K562 (cell line): ENCODE data around the gene FAM83E. TPM values are rescaled to one million over a fixed set of nuclear protein-coding genes. Genes with fewer than 3 reads are reported as not detected.

ENCODE experiments used
- ASH1L ChIP-seq: fragments of 450-650 bp; IDR thresholded peaks from 2 replicates; pipeline ENCODE4 v1.6.1; 2018; ENCODE audit warnings: borderline replicate concordance, mild to moderate bottlenecking, low read depth; ENCODE audit not compliant: partially characterized antibody
- BRD4 ChIP-seq: fragments of 200-600 bp; sonication (generic); IDR thresholded peaks from 2 replicates; pipeline ENCODE4 v1.6.1; 2017; ENCODE audit warnings: inconsistent platforms
- FOXP1 ChIP-seq: sonication (generic); formaldehyde crosslinking; IDR thresholded peaks from 2 replicates; pipeline ENCODE4 v1.8.0; 2022; ENCODE audit warnings: mild to moderate bottlenecking, missing genetic modification reagents
- GTF2F1 ChIP-seq: IDR thresholded peaks from 2 replicates; pipeline ENCODE4 v1.6.1; 2011; ENCODE audit warnings: low read depth, low read length, improper control_type of control experiment
- HOXB6 ChIP-seq: fragments of 250-450 bp; sonication (Bioruptor Pico); IDR thresholded peaks from 2 replicates; pipeline ENCODE4 v1.5.1; 2022; ENCODE audit warnings: mild to moderate bottlenecking, borderline replicate concordance
- LCOR ChIP-seq: sonication (generic); formaldehyde crosslinking; IDR thresholded peaks from 2 replicates; pipeline ENCODE4 v1.8.0; 2022; ENCODE audit warnings: mild to moderate bottlenecking, missing genetic modification reagents
- MEF2D ChIP-seq: conservative IDR thresholded peaks from 2 replicates; pipeline ENCODE4 v1.6.1; 2016; ENCODE audit warnings: low read depth, missing genetic modification characterization, missing compliant biosample characterization
- MLX ChIP-seq, 2 experiments: fragments of 450-650 bp in 1 of 2; sonication (generic) in 1 of 2; formaldehyde crosslinking; conservative IDR thresholded peaks; 2 replicates each; pipeline versions ENCODE4 v1.4.0 to v1.8.1; 2020 to 2022; ENCODE audit warnings: mild to moderate bottlenecking in 1 of 2, missing genetic modification reagents in 1 of 2
- MTF1 ChIP-seq: fragments of 250-450 bp; sonication (Bioruptor Pico); IDR thresholded peaks from 2 replicates; pipeline ENCODE4 v1.9.0; 2021; ENCODE audit warnings: moderate library complexity, mild to moderate bottlenecking, inconsistent platforms, borderline replicate concordance
- PHF8 ChIP-seq: fragments of 200-600 bp; sonication (generic); IDR thresholded peaks from 2 replicates; pipeline ENCODE4 v1.6.1; 2012; ENCODE audit warnings: mixed run types, mild to moderate bottlenecking, inconsistent platforms, low read length, moderate library complexity, borderline replicate concordance
- PTRF ChIP-seq: fragments of 450-650 bp; IDR thresholded peaks from 2 replicates; pipeline ENCODE4 v1.6.1; 2016; ENCODE audit warnings: mild to moderate bottlenecking, missing genetic modification characterization, missing compliant biosample characterization
- PTTG1 ChIP-seq: fragments of 450-650 bp; IDR thresholded peaks from 2 replicates; pipeline ENCODE4 v1.6.1; 2016; ENCODE audit warnings: low read depth, mild to moderate bottlenecking, missing genetic modification characterization, missing compliant biosample characterization
- RBM15 ChIP-seq: fragments of 200-400 bp; formaldehyde crosslinking; IDR thresholded peaks from 2 replicates; pipeline ENCODE4 v1.6.1; 2018; ENCODE audit warnings: mild to moderate bottlenecking, low read length, moderate library complexity; ENCODE audit not compliant: insufficient read depth
- RNF219 ChIP-seq: fragments of 250-450 bp; sonication (Bioruptor Pico); IDR thresholded peaks from 2 replicates; pipeline ENCODE4 v1.5.0; 2022; ENCODE audit warnings: mild to moderate bottlenecking
- SIX5 ChIP-seq, 2 experiments: IDR thresholded peaks; 2 replicates each; pipeline ENCODE4 v1.6.1; 2011; ENCODE audit warnings: low read length in 2 of 2, borderline replicate concordance in 1 of 2, low read depth in 1 of 2, mild to moderate bottlenecking in 1 of 2, moderate library complexity in 1 of 2; ENCODE audit not compliant: insufficient read depth in 1 of 2
- STAG1 ChIP-seq: sonication (generic); formaldehyde crosslinking; IDR thresholded peaks from 2 replicates; pipeline ENCODE4 v1.5.0; 2020; ENCODE audit warnings: missing genetic modification reagents, borderline replicate concordance
- TGIF2 ChIP-seq: sonication (generic); formaldehyde crosslinking; IDR thresholded peaks from 2 replicates; pipeline ENCODE4 v1.8.1; 2022; ENCODE audit warnings: mild to moderate bottlenecking, missing genetic modification reagents, moderate library complexity
- ZFPM2 ChIP-seq: fragments of 250-450 bp; sonication (Bioruptor Pico); IDR thresholded peaks from 2 replicates; pipeline ENCODE4 v1.5.1; 2022; ENCODE audit warnings: mild to moderate bottlenecking
- ZNF232 ChIP-seq: sonication (generic); formaldehyde crosslinking; IDR thresholded peaks from 2 replicates; pipeline ENCODE4 v1.8.0; 2022; ENCODE audit warnings: mild to moderate bottlenecking, missing genetic modification reagents
- ZNF274 ChIP-seq: IDR thresholded peaks from 2 replicates; pipeline ENCODE4 v1.6.1; 2011; ENCODE audit warnings: low read depth, mild to moderate bottlenecking, low read length, moderate library complexity, borderline replicate concordance
- ZNF311 ChIP-seq: fragments of 250-450 bp; sonication (Bioruptor Pico); IDR thresholded peaks from 2 replicates; pipeline ENCODE4 v1.4.0; 2020; ENCODE audit warnings: mild to moderate bottlenecking, moderate library complexity
- ZNF316 ChIP-seq: fragments of 450-650 bp; IDR thresholded peaks from 2 replicates; pipeline ENCODE4 v1.6.1; 2016
- ZNF444 ChIP-seq: fragments of 250-450 bp; sonication (Bioruptor Pico); IDR thresholded peaks from 2 replicates; pipeline ENCODE4 v1.4.0; 2020; ENCODE audit warnings: mild to moderate bottlenecking, moderate library complexity
- ZNF830 ChIP-seq: fragments of 250-450 bp; sonication (Bioruptor Pico); IDR thresholded peaks from 2 replicates; pipeline ENCODE4 v1.5.0; 2021; ENCODE audit warnings: mild to moderate bottlenecking
- polyA plus RNA-seq, 8 experiments: library from polyadenylated mRNA; depleted of rRNA in 4 of 8; stranded (reverse) in 5 of 8; unstranded in 3 of 8; fragments of >200 nt; fragmentation: Nextera tagmentation in 2 of 8; fragmentation: Illumina TruSeq in 1 of 8; extraction: Ambion mirVana in 2 of 8; extraction: Trizol in 1 of 8; gene quantifications; 2 replicates each; pipeline versions ENCODE4 v1.2.1 to v1.2.3, GENCODE V29; 2011 to 2014; ENCODE audit warnings: inconsistent platforms in 1 of 8, missing spikeins in 1 of 8
- total RNA-seq, 7 experiments: library from RNA; depleted of rRNA in 6 of 7; stranded (reverse); fragments of >200 nt in 6 of 7; fragmentation: Illumina TruSeq in 2 of 7; extraction: Trizol in 2 of 7; gene quantifications; 2 replicates each; pipeline versions ENCODE4 v1.2.1 to v1.2.3, GENCODE V29; 2011 to 2021; ENCODE audit warnings: low replicate concordance in 1 of 7
- TF ChIP-seq, protein P1 (sequence below): sonication (generic); formaldehyde crosslinking; IDR thresholded peaks from 2 replicates; pipeline ENCODE4 v1.8.1; 2023; ENCODE audit warnings: mild to moderate bottlenecking, missing genetic modification reagents

Gene FAM83E
- total and polyA plus RNA-seq, 9 of the 15 experiments (the other 6 are each of a cell fraction or from before 2014, with no cell fraction given) = 0.15 to 0.87 (median 0.29) TPM; not detected in 4

DNA sequence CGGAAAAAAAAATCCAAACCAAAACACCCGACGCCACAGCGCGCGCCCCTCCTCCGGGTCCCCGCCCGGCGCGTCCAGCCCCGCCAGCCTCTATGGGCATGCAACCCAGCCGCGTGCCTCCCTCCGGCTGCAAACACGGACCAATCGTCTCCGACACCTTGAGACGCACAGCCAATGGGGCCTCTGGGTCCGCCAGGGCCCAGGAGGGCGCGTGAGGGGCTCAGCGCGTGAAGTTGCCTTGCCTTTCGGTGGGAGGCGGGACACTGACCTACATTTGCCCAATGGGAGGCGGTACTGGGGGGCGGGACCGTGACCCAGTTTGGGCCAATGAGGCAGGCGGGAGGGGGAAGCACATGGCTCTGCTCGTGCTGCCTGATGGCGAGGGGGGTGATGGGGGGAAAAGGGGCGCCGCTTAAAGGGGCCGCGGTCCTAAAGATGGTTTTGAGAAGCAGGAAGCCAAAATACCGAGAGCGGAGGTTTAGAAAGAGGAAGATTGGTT, 22.6 kb upstream of the FAM83E start (continued):
- TF ChIP-seq RNF219 (CRISPR knock-in tag) = no peak
- TF ChIP-seq ZNF444 = no peak
- TF ChIP-seq PHF8 = no peak
- TF ChIP-seq LCOR = peak; percentile 84; the same call in 1 of the 2 replicates
- peak; percentile 99; the same call in 1 of the 2 replicates for TF ChIP-seq FOXP1 (CRISPR knock-in tag)
- no peak for TF ChIP-seq GTF2F1
- no peak for TF ChIP-seq ZNF274
- no peak for TF ChIP-seq ZNF311 (CRISPR knock-in tag)
- no peak for TF ChIP-seq STAG1 (CRISPR knock-in tag)
- no peak for TF ChIP-seq TGIF2 (CRISPR knock-in tag)
- TF ChIP-seq BRD4 = no peak
- TF ChIP-seq PTRF (tag) = no peak
- TF ChIP-seq ZNF316 = no peak
- no peak for TF ChIP-seq ZNF830 (CRISPR knock-in tag)
- TF ChIP-seq MEF2D = 0 out of 2 replicates have a peak, but pooled peaks have one; percentile 26
- TF ChIP-seq MTF1 = no peak
- no peak for TF ChIP-seq HOXB6
- TF ChIP-seq, protein P1, sequence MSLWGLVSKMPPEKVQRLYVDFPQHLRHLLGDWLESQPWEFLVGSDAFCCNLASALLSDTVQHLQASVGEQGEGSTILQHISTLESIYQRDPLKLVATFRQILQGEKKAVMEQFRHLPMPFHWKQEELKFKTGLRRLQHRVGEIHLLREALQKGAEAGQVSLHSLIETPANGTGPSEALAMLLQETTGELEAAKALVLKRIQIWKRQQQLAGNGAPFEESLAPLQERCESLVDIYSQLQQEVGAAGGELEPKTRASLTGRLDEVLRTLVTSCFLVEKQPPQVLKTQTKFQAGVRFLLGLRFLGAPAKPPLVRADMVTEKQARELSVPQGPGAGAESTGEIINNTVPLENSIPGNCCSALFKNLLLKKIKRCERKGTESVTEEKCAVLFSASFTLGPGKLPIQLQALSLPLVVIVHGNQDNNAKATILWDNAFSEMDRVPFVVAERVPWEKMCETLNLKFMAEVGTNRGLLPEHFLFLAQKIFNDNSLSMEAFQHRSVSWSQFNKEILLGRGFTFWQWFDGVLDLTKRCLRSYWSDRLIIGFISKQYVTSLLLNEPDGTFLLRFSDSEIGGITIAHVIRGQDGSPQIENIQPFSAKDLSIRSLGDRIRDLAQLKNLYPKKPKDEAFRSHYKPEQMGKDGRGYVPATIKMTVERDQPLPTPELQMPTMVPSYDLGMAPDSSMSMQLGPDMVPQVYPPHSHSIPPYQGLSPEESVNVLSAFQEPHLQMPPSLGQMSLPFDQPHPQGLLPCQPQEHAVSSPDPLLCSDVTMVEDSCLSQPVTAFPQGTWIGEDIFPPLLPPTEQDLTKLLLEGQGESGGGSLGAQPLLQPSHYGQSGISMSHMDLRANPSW = 0 out of 2 replicates have a peak, but pooled peaks have one; percentile 62
- TF ChIP-seq MLX (CRISPR knock-in tag; conservative IDR thresholded peaks at IDR 0.05) = no peak
- TF ChIP-seq RBM15 = no peak
- TF ChIP-seq ZNF232 (CRISPR knock-in tag) = peak; percentile 98
- TF ChIP-seq ASH1L = peak; percentile 89
- no peak; a peak in 1 of 4 replicates for TF ChIP-seq SIX5 (IDR thresholded peaks at IDR 0.05; ENCODE audit: borderline replicate concordance in 1 of 2, insufficient read depth in 1 of 2, low read depth in 1 of 2, low read length in 2 of 2)
- no peak for TF ChIP-seq ZFPM2 (CRISPR knock-in tag)
- TF ChIP-seq PTTG1 (tag) = no peak
